Liver (tissue), 9 donors: Measurements from ENCODE around the gene OXGR1. TPM values are rescaled to one million over a fixed set of nuclear protein-coding genes. Genes with fewer than 3 reads are reported as not detected.

Source experiments
- DNase-seq: peaks from one replicate; pipeline ENCODE4 v3.0.0-alpha.2; 2017; ENCODE audit warnings: low spot score
- H3K27ac ChIP-seq, 2 donors: one replicate each; pipeline ENCODE4 v1.7.0; 2013; ENCODE audit warnings: inconsistent platforms in 2 of 2, low read length in 2 of 2, control low read depth in 1 of 2, low read depth in 1 of 2, mild to moderate bottlenecking in 1 of 2
- H3K27me3 ChIP-seq, 4 donors: one replicate each; pipeline versions ENCODE4 v1.6.1 to v1.7.0; 2013; ENCODE audit warnings: low read length in 3 of 4, inconsistent platforms in 1 of 4, mild to moderate bottlenecking in 1 of 4, moderate library complexity in 1 of 4; ENCODE audit not compliant: control insufficient read depth in 4 of 4, insufficient read depth in 4 of 4
- H3K36me3 ChIP-seq, 4 donors: one replicate each; pipeline versions ENCODE4 v1.6.1 to v1.7.0; 2013; ENCODE audit warnings: low read length in 3 of 4, mild to moderate bottlenecking in 3 of 4, low read depth in 1 of 4, moderate library complexity in 1 of 4; ENCODE audit not compliant: control insufficient read depth in 4 of 4, insufficient read depth in 3 of 4
- H3K4me1 ChIP-seq, 4 donors: one replicate each; pipeline versions ENCODE4 v1.6.1 to v1.7.0; 2013; ENCODE audit warnings: low read length in 3 of 4, mild to moderate bottlenecking in 3 of 4, moderate library complexity in 1 of 4; ENCODE audit not compliant: control insufficient read depth in 4 of 4, insufficient read depth in 4 of 4
- H3K4me3 ChIP-seq, 3 donors: one replicate each; pipeline versions ENCODE4 v1.6.1 to v1.7.0; 2013; ENCODE audit warnings: low read length in 3 of 3, control low read depth in 1 of 3, low read depth in 1 of 3, mild to moderate bottlenecking in 1 of 3
- H3K9ac ChIP-seq, 2 donors: one replicate each; pipeline ENCODE4 v1.7.0; 2013; ENCODE audit warnings: low read length in 2 of 2, mild to moderate bottlenecking in 2 of 2, moderate library complexity in 2 of 2, control low read depth in 1 of 2, low read depth in 1 of 2
- H3K9me3 ChIP-seq, 4 donors: one replicate each; pipeline versions ENCODE4 v1.6.1 to v1.7.0; 2013; ENCODE audit warnings: low read length in 3 of 4; ENCODE audit not compliant: control insufficient read depth in 4 of 4
- EGR1 ChIP-seq, 2 donors: IDR thresholded peaks; 2 replicates each; pipeline ENCODE4 v1.6.1; 2016 to 2018; ENCODE audit warnings: antibody characterized with exemption in 2 of 2, low read depth in 2 of 2
- FOXA1 ChIP-seq: IDR thresholded peaks from 2 replicates; pipeline ENCODE4 v1.6.1; 2016; ENCODE audit warnings: antibody characterized with exemption
- FOXA2 ChIP-seq: IDR thresholded peaks from 2 replicates; pipeline ENCODE4 v1.6.1; 2016; ENCODE audit warnings: antibody characterized with exemption
- GABPA ChIP-seq, 2 donors: IDR thresholded peaks in 1 of 2; conservative IDR thresholded peaks in 1 of 2; 2 replicates each; pipeline ENCODE4 v1.6.1; 2016; ENCODE audit warnings: antibody characterized with exemption in 2 of 2, mild to moderate bottlenecking in 1 of 2, moderate library complexity in 1 of 2
- HNF4A ChIP-seq, 2 donors: conservative IDR thresholded peaks; 2 replicates each; pipeline ENCODE4 v1.6.1; 2016; ENCODE audit warnings: antibody characterized with exemption in 2 of 2, mild to moderate bottlenecking in 2 of 2
- HNF4G ChIP-seq: IDR thresholded peaks from 2 replicates; pipeline ENCODE4 v1.6.1; 2016; ENCODE audit warnings: antibody characterized with exemption
- JUND ChIP-seq, 2 donors: IDR thresholded peaks; 2 replicates each; pipeline ENCODE4 v1.6.1; 2016; ENCODE audit warnings: antibody characterized with exemption in 2 of 2
- MAX ChIP-seq: IDR thresholded peaks from 2 replicates; pipeline ENCODE4 v1.6.1; 2016; ENCODE audit warnings: antibody characterized with exemption
- NR2F2 ChIP-seq: IDR thresholded peaks from 2 replicates; pipeline ENCODE4 v1.6.1; 2016; ENCODE audit warnings: antibody characterized with exemption
- RAD21 ChIP-seq, 2 donors: IDR thresholded peaks; 2 replicates each; pipeline ENCODE4 v1.6.1; 2016; ENCODE audit warnings: antibody characterized with exemption in 2 of 2, mild to moderate bottlenecking in 2 of 2
- REST ChIP-seq: IDR thresholded peaks from 2 replicates; pipeline ENCODE4 v1.6.1; 2016; ENCODE audit warnings: antibody characterized with exemption, mild to moderate bottlenecking
- RXRA ChIP-seq, 2 donors: IDR thresholded peaks; 2 replicates each; pipeline ENCODE4 v1.6.1; 2017 to 2018; ENCODE audit warnings: antibody characterized with exemption in 2 of 2, mild to moderate bottlenecking in 1 of 2
- TAF1 ChIP-seq: conservative IDR thresholded peaks from 2 replicates; pipeline ENCODE4 v1.6.1; 2016; ENCODE audit warnings: antibody characterized with exemption, mild to moderate bottlenecking
- YY1 ChIP-seq: IDR thresholded peaks from 2 replicates; pipeline ENCODE4 v1.6.1; 2016; ENCODE audit warnings: antibody characterized with exemption, mild to moderate bottlenecking
- WGBS: extraction: QIAGEN DNeasy Blood & Tissue Kit; methylation state at CpG from one replicate; pipeline ENCODE4 v1.1.7; 2013; 5-methylcytosine and 5-hydroxymethylcytosine counted together
- polyA plus RNA-seq, 2 donors: library from polyadenylated mRNA; stranded (reverse) in 1 of 2; unstranded in 1 of 2; fragments of 200-250 nt in 1 of 2; fragments of >200 nt in 1 of 2; fragmentation: Nextera tagmentation in 1 of 2; extraction: Ambion mirVana in 1 of 2; gene quantifications; one replicate each; pipeline versions ENCODE4 v1.2.1 to v1.2.3, GENCODE V29; 2013 to 2015
- total RNA-seq, 2 donors: library from RNA; depleted of rRNA; stranded (reverse); fragments of >200 nt; gene quantifications; one replicate each; pipeline ENCODE4 v1.2.3, GENCODE V29; 2014
- donor health status: healthy.
- donor health status: healthy.
- donor health status: healthy.
- donor health status: healthy.
- donor health status: healthy.

OXGR1 gene
- total and polyA plus RNA-seq, 4 donors, result not detected

DNA sequence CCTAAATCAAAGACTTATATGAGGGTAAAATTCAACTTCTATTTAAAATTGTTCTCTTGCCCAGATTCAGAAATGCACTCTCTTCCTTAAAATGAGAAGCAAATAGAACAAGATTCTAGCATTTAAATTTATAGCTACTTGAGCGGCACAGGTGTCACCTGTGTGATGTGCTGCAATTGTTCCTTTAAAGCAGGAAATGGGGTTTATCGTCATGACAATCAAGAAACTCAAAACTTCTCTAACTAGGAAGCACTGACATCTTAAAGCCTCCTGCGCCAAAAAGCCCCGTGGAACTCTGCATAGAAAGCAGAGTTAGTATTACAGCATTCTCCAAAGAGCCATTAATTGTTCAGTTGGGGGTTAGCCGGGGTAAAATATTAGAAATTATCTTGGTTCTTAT lies 2.6 kb upstream of the OXGR1 start:
- no peak overlapping the region for H3K27ac ChIP-seq
- H3K4me3 ChIP-seq, result no peak overlapping the region
- WGBS, result 59% methylated on average over 5 of the region's 5 CpGs
- no peak overlapping the region for H3K9ac ChIP-seq
- peaks cover 0 to under 1% (median 0%) of the 10 kb centered on the region in 4 donors for H3K9me3 ChIP-seq
- no peaks in the 10 kb centered on the region for H3K36me3 ChIP-seq
- peaks cover 0 to 10% (median 4%) of the 10 kb centered on the region in 4 donors for H3K27me3 ChIP-seq
- TF ChIP-seq HNF4G (no peak), JUND (IDR thresholded peaks at IDR 0.05) (no peak), RAD21 (IDR thresholded peaks at IDR 0.05) (no peak), FOXA2 (no peak)
- peaks cover 3 to 5% (median 4%) of the 10 kb centered on the region in 4 donors for H3K4me1 ChIP-seq
- no peak for DNase-seq

DNA sequence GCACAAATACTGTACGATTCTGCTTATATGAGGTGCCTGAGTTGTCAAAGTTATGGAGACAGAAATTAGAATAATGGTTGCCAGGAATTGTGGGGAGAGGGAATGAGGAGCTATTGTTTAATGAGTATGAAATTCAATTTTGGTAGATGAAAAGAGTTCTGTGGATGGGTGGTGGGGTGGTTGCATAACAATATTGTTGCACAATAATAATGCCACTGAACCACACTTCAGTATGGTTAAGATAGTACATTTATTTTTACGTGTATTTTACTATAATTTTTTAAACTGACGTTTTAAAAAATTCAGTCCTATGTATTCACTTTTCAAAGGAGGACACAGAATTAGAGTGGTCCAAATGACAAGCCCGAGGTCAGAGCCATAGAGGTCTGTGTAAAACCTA lies 1.8 kb upstream of the OXGR1 start:
- Histone ChIP-seq H3K4me1 (peaks cover 3 to 5% (median 4%) of the 10 kb centered on the region in 4 donors), H3K27ac (no peak overlapping the region), H3K9me3 (peaks cover 0 to 3% (median 0%) of the 10 kb centered on the region in 4 donors), H3K9ac (no peak overlapping the region), H3K27me3 (peaks cover 0 to 10% (median 4%) of the 10 kb centered on the region in 4 donors), H3K4me3 (no peak overlapping the region), H3K36me3 (no peaks in the 10 kb centered on the region)
- WGBS, result 58% methylated on average over 4 of the region's 4 CpGs
- no peak for DNase-seq
- TF ChIP-seq RXRA (IDR thresholded peaks at IDR 0.05), result no peak
- no peak for TF ChIP-seq TAF1

- 43% methylated on average over 10 of the region's 10 CpGs for WGBS
- H3K27me3 ChIP-seq, result peaks cover 0 to 10% (median 6%) of the 10 kb centered on the region in 4 donors
- H3K9ac ChIP-seq, result no peak overlapping the region
- DNase-seq, result no peak
- no peak overlapping the region for H3K4me3 ChIP-seq
- H3K36me3 ChIP-seq, result no peaks in the 10 kb centered on the region
- peaks cover 0 to 3% (median 0%) of the 10 kb centered on the region in 4 donors for H3K9me3 ChIP-seq
- H3K4me1 ChIP-seq, result peaks cover 3 to 5% (median 4%) of the 10 kb centered on the region in 4 donors
- no peak overlapping the region for H3K27ac ChIP-seq
- no peak for TF ChIP-seq RAD21 (IDR thresholded peaks at IDR 0.05)
- TF ChIP-seq GABPA (IDR thresholded peaks at IDR 0.05 in 1 of 2, conservative IDR thresholded peaks at IDR 0.05 in 1 of 2), result no peak
- no peak for TF ChIP-seq FOXA2
- no peak for TF ChIP-seq EGR1 (IDR thresholded peaks at IDR 0.05; ENCODE audit: low read depth in 2 of 2)
- no peak for TF ChIP-seq REST
- TF ChIP-seq MAX, result no peak
- TF ChIP-seq YY1, result no peak
- TF ChIP-seq FOXA1, result no peak
- no peak for TF ChIP-seq NR2F2
- no peak for TF ChIP-seq HNF4A (conservative IDR thresholded peaks at IDR 0.05)
- no peak for TF ChIP-seq RXRA (IDR thresholded peaks at IDR 0.05)
- TF ChIP-seq JUND (IDR thresholded peaks at IDR 0.05), result no peak
Measured at GRCh38 chr13:96994858-96995243, 575 bp upstream of the OXGR1 start.
